Erythroblast (primary cell): ENCODE results near the gene FUOM.

Experiments used
- GATA1 ChIP-seq: IDR thresholded peaks from 2 replicates; pipeline ENCODE4 v1.6.1; 2011; ENCODE audit warnings: low read depth, mild to moderate bottlenecking, control low read depth, low read length, moderate library complexity
- POLR2A ChIP-seq: IDR thresholded peaks from 2 replicates; pipeline ENCODE4 v1.6.1; 2011; ENCODE audit warnings: mild to moderate bottlenecking, low read length

- no peak for TF ChIP-seq POLR2A
- no peak for TF ChIP-seq GATA1
These were observed 1.1 kb downstream of the FUOM start for GRCh38 chr10:133356549-133357284.
